Measurements from ENCODE around the gene LNPEP.
"Not testable (repeated sequence)": the region's sequence is repeated elsewhere in the genome, so short reads cannot be mapped to it uniquely, and the experiment has no call there.

GRCh38 chr5:96931037-96931436 is 4.8 kb upstream of the LNPEP start:
- not testable (repeated sequence) for TF ChIP-seq EZH2 (IDR thresholded peaks at IDR 0.05; ENCODE audit: low read depth)
- TF ChIP-seq, protein P1, sequence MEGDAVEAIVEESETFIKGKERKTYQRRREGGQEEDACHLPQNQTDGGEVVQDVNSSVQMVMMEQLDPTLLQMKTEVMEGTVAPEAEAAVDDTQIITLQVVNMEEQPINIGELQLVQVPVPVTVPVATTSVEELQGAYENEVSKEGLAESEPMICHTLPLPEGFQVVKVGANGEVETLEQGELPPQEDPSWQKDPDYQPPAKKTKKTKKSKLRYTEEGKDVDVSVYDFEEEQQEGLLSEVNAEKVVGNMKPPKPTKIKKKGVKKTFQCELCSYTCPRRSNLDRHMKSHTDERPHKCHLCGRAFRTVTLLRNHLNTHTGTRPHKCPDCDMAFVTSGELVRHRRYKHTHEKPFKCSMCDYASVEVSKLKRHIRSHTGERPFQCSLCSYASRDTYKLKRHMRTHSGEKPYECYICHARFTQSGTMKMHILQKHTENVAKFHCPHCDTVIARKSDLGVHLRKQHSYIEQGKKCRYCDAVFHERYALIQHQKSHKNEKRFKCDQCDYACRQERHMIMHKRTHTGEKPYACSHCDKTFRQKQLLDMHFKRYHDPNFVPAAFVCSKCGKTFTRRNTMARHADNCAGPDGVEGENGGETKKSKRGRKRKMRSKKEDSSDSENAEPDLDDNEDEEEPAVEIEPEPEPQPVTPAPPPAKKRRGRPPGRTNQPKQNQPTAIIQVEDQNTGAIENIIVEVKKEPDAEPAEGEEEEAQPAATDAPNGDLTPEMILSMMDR (conservative IDR thresholded peaks at IDR 0.05): not testable (repeated sequence)
